DOHH2 (cell line): Measurements from ENCODE around the gene SOST.

Source experiments
- EZH2phosphoT487 ChIP-seq: fragments of 200-600 bp; sonication (generic); IDR thresholded peaks from 2 replicates; pipeline ENCODE4 v1.6.1; 2017; ENCODE audit warnings: borderline replicate concordance, mild to moderate bottlenecking, antibody characterized with exemption, low read length, moderate library complexity, mixed read lengths
- TF ChIP-seq, protein P1 (sequence below): fragments of 200-600 bp; sonication (generic); IDR thresholded peaks from one replicate; pipeline ENCODE4 v1.5.1; 2014; ENCODE audit warnings: antibody characterized with exemption, mild to moderate bottlenecking, low read depth, low read length; ENCODE audit not compliant: poor library complexity, severe bottlenecking

DNA sequence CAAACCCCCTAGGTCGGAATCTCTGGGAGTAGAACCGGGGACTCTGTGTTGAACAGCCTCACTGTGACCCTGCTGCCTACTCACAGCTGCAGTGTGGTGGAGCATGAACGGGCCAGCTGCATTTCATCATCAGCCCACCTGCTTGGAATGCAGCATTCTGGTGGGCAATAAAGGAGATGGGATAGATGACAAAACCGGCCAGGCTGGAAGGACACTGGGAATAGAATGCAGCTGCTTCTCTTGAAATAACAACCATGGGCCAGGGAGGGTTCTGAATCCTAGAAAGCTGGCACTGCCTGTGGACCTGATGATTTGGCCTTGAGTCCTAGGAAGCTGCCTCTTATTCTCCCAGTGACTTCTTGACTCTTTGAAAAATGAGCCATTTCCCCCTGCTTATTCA is 45.2 kb upstream of the SOST start:
- TF ChIP-seq, protein P1, sequence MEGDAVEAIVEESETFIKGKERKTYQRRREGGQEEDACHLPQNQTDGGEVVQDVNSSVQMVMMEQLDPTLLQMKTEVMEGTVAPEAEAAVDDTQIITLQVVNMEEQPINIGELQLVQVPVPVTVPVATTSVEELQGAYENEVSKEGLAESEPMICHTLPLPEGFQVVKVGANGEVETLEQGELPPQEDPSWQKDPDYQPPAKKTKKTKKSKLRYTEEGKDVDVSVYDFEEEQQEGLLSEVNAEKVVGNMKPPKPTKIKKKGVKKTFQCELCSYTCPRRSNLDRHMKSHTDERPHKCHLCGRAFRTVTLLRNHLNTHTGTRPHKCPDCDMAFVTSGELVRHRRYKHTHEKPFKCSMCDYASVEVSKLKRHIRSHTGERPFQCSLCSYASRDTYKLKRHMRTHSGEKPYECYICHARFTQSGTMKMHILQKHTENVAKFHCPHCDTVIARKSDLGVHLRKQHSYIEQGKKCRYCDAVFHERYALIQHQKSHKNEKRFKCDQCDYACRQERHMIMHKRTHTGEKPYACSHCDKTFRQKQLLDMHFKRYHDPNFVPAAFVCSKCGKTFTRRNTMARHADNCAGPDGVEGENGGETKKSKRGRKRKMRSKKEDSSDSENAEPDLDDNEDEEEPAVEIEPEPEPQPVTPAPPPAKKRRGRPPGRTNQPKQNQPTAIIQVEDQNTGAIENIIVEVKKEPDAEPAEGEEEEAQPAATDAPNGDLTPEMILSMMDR = no peak
- TF ChIP-seq EZH2phosphoT487 = no peak
